HG02610 (cell line): Measurements from ENCODE around the gene TRAF1.
A peak's percentile ranks its signal among the peaks of the same experiment; 100 is the strongest.

Experiments used
- ATAC-seq: cut with Tn5 transposase; IDR thresholded peaks from one replicate; pipeline ENCODE4 v1.9.1; 2021; ENCODE audit warnings: mild to moderate bottlenecking, moderate library complexity; ENCODE audit not compliant: unreplicated experiment

Gene TRAF1

GRCh38 chr9:120890320-120891244, 36.0 kb downstream of the TRAF1 start:
- ATAC-seq = no peak

DNA sequence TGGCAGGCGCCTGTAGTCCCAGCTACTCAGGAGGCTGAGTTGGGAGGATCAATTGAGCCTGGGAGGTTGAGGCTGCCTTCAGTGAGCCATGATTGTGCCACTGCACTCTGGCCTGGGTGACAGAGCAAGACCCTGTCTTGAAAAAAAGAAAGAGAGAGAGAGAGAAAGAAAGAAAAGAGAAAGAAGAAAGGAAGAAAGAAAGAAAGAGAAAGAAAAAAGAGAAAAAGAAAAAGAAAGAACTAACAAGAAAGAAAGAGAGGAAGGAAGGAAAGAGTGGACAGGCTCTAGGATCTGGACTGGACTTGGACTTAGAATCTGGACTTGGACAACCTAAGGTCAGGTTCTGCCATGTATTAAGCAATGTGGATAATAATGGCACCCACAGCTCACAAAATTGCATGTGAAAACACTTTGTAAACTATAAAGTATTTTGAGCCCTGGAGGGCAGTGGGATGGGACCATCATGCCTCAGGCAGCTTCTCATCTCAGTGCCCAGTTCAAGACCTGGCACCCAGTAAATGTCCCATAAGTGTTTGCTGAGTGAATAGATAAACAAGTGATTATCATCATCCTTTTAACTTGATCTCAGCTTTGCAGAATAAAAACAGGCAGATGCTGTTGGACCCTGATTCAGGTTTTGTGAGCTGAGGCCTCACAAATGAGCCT, 36.9 kb downstream of the TRAF1 start:
- no peak for ATAC-seq

DNA sequence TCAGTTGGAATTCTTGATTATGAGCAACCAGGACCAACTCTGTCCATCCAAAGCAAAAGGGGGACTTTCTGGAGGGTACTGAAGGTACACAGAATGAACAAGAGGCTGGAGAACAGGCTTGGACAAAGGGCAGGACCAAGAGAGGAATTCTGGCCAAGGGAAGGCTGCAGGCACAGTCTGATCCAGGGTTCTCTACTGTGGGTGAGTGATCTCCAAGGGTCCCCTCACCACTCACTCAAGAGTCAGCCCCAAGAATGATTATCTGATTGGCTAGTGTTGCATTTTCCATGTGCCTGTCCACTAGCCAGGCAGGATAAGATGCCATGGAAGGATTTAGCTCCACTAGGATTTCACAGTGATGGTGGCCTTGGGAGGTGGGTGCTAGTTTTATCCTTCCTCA, 38.0 kb downstream of the TRAF1 start:
- ATAC-seq = no peak

DNA sequence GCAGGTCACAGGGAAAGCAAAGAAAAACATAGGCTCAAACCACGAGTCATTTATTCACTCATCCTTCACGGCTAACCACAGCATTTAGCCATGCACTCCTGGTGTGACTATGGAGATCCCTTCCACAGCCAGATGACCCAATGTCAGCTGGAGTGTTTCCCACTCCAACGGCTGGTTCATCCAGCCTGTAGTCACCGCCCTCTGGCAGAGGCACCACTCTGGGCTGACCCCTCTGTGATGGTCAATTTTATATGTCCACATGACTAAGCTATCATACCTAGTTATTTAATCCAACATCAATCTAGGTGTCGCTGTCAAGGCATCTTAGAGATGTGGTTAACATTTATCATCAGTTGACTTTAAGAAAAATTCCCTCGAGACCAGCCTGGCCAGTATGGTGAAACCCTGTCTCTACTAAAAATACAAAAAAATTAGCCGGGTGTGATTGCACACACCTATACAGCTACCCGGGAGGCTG, 40.1 kb downstream of the TRAF1 start:
- ATAC-seq = peak; percentile 53

GRCh38 chr9:120885958-120886357, 40.6 kb downstream of the TRAF1 start:
- ATAC-seq = no peak

GRCh38 chr9:120885457-120885856, 41.1 kb downstream of the TRAF1 start:
- ATAC-seq = no peak

DNA sequence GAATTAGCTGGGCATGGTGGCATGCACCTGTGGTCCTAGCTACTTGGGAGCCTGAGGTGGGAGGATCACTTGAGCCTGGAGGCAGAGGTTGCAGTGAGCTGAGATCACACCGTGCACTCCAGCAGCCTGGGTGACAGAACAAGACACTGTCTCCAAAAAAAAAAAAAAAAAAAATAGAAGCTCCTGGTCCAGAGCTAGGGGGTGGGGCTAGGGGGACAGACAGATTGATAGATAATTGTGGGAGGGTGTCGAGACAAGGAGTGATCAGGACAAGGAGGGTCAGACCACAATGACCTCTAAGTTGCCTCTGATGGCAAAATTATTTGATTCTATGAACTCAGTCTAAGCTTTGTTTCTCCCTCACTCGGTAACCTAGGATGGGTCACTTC, 43.0 kb downstream of the TRAF1 start:
- ATAC-seq = no peak

DNA sequence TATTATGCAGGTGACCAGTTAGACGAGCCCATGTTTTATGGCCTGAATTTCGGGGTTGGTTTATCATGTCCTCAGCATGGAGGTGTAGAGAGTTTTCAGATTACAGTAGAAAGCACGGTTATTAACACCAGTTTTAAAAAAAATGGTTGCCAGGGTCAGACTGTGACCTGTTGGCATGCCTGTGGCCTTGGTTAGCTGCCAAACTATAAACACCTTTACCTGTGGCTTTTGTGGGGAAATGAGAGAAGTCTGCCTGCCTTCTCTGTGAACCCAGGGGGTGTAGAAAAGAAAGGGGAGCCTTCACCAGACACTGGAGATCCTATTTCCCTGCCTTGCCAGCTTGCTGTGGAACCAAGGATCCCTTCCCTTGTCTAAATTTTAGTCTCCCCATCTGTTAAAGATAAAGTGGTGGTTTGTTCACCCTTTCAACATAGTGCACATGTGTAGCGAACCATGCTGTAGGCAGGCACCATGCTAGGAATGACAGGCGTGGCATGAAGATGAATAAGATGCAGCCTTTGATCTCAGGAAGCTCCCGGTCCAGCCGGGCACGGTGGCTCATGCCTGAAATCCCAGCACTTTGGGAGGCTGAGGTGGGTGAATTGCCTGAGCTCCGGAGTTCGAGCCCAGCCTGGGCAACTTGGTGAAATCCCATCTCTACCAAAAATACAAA, 43.5 kb downstream of the TRAF1 start:
- no peak for ATAC-seq

DNA sequence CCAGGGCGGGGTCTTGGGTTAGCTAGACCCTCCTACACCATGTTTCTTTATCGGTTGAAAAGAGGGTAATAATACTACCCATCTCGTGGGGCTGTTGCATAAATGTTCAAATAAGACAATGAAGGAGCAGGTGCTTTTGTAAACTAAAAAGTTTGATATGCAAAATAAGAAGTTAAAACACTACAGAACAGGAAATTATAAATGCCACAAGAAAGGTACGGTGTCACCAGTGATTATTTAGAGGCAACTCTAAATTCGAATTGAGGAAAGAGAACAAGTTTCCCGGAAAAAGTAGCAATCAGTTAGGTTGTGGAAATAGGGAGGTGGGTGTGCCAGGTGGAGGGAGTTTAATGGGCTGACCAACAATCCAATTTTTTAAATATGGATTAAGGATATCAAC, 47.1 kb downstream of the TRAF1 start:
- ATAC-seq = no peak

GRCh38 chr9:120878188-120879130, 48.1 kb downstream of the TRAF1 start:
- no peak for ATAC-seq

GRCh38 chr9:120877276-120878034, 49.1 kb downstream of the TRAF1 start:
- peak; percentile 46 for ATAC-seq

DNA sequence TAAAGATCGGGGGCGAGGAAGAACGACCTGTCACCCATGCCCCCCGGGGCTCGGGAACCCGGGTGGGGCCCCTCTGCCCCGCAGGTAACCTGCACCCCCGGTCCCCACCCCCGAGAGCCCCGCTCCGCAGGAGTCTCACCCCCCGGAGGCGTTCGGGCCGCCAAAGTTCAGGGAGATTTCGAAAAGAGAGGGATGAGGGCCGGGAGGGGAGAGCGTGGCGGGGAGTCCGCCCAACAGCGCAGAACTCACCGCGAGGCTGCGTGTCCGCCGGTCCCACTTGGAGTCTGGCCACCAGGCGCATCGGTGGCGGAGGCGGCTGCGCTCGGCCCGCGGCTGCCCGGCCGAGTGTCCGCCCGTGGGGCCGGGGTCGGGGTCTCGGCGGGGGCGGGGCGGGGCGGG, 49.8 kb downstream of the TRAF1 start, which contains the start of gene PHF19:
PHF19 (minus strand) TSS at position 347 of the 399 bp plus-strand sequence. CDS start 2,447 bp downstream, outside the sequence.
- ATAC-seq = peak; percentile 6

- peak; percentile 59 for ATAC-seq
Measured at GRCh38 chr9:120875954-120876841, 50.4 kb downstream of the TRAF1 start.

GRCh38 chr9:120875643-120875953, 51.0 kb downstream of the TRAF1 start:
- ATAC-seq = no peak

DNA sequence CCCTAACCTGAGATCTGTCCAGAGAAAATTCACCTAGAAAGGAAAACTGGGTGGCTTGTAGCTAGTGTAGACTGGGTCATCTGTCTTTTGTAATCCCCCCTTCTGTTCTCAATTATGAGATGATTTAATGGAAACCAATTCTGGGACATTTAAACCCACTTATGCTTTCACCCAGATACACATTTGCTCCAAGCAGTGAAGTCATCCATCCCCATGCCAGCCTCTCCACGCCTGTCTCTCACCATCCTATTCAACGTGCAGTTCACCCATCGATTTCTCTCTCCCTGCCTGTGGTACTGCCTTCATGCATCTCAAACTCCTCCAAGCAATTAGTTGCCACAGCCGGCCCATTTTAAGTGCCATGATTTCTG, 51.4 kb downstream of the TRAF1 start:
- no peak for ATAC-seq

GRCh38 chr9:120874226-120875194, 52.1 kb downstream of the TRAF1 start:
- ATAC-seq = no peak

- no peak for ATAC-seq
Measured at GRCh38 chr9:120873512-120873911, 53.1 kb downstream of the TRAF1 start.
